Measurements from ENCODE around the gene BCL2L12.

The BCL2L12 gene

DNA sequence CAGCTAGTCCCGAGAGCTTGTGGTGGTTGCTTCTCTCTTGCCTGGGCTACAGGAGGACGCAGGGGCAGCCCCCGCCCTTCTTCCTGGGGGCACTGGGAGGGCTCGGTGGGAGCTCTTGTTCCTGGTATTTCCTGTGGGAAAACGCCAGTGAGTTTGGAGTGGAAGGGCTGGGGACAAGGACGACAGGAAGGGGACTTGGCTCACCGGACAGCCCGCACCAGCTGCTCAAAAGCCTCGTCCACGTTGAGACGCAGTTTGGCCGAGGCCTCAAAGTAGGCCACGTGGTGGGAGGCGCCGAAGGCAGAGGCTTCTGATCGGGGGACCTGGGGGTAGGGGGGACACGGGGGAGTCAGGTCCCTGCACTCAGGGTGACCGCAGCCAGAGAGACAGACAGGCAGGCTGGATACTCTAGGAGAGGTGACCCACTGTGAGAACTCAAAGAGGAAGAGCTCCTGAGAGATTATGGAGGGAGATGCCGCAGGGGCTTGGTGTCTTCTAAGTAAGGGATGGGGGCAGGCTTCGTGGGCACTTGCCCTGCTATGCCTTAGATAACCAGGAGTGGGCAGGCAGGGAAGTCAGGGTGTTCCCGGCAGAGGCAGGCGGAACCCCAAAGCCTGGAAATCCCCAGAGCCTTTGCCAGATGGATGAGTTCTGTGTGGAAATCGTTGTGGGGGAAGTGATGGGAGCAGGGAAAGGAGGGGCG lies 30.1 kb upstream of the BCL2L12 start:
- TF ChIP-seq CTCF (IDR thresholded peaks at IDR 0.05; ENCODE audit: low read length) (no peak), EZH2 (optimal IDR thresholded peaks at IDR 0.05; ENCODE audit: low read depth, low read length) (no peak), EZH2phosphoT487 (IDR thresholded peaks at IDR 0.05; ENCODE audit: low read length) (no peak)
- 0 out of 2 replicates have a peak, but pooled peaks cover 8% of the 10 kb centered on the region for H3K27me3 ChIP-seq (replicated peaks; ENCODE audit: insufficient read depth, low read length)
- no peaks in the 10 kb centered on the region for H4K20me1 ChIP-seq (ENCODE audit: insufficient read depth, low read length)
- peaks cover 3% of the 10 kb centered on the region for H3F3A ChIP-seq (ENCODE audit: insufficient read depth, low read length)
- H2AFZ ChIP-seq (ENCODE audit: low read length) = no peak overlapping the region
- H3K4me3 ChIP-seq (ENCODE audit: low read length) = no peak overlapping the region
- no peaks in the 10 kb centered on the region for H3K79me2 ChIP-seq (ENCODE audit: low read length)
- H3K4me2 ChIP-seq (ENCODE audit: low read depth, low read length) = no peak overlapping the region
- no peaks in the 10 kb centered on the region for H3K9me2 ChIP-seq (replicated peaks; ENCODE audit: insufficient read depth, low read length)
- no peaks in the 10 kb centered on the region for H3K9me3 ChIP-seq (replicated peaks; ENCODE audit: insufficient read depth, low read length)
- H3K36me3 ChIP-seq (replicated peaks; ENCODE audit: insufficient read depth, low read length) = no peaks in the 10 kb centered on the region
- no peak for DNase-seq
- H3K27ac ChIP-seq (ENCODE audit: low read length) = no peak overlapping the region
- peaks cover 5% of the 10 kb centered on the region; the same call in 1 of the 2 replicates for H3K4me1 ChIP-seq (ENCODE audit: low read length)
- no peak overlapping the region for H3K9ac ChIP-seq (ENCODE audit: low read length)

DNA sequence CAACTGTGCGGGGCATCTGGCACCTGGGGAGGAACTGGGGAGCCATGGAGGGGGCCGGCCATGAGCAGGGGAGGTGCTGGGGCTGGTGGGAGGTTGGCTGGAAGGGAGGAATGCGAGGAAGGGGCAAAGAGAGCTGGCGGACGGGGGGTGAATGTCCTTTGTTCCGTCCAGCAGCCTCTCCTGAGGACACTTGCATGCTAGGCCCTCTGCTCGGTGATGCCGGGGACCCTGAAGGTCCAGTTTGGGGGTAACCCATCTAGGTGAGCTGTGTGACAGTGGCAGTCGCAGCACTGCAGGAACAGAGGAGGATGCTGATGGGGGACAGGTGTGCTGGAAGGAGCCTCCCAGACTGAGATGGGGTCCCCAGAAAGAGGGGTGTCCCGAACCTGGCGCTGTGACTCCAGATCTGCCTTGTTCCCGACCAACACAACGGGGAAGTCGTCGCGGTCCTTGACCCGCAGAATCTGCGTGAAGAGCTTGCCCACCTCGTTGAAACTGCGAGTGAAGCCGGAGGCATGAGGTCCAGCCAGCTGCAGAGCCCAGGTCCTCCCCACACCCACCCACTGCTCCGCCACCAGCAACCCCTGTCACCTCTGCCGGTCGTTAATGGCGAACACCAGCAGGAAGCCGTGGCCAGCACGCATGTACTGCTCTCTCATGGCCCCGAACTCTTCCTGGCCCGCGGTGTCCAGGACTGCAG lies 29.4 kb upstream of the BCL2L12 start:
- H3K4me1 ChIP-seq (ENCODE audit: low read length) = peaks cover 5% of the 10 kb centered on the region; the same call in 1 of the 2 replicates

More for the DNA sequence above, 29.4 kb upstream of the BCL2L12 start:
- H3K36me3 ChIP-seq (replicated peaks; ENCODE audit: insufficient read depth, low read length) = no peaks in the 10 kb centered on the region
- H3K79me2 ChIP-seq (ENCODE audit: low read length) = no peaks in the 10 kb centered on the region
- H2AFZ ChIP-seq (ENCODE audit: low read length) = no peak overlapping the region
- no peaks in the 10 kb centered on the region for H4K20me1 ChIP-seq (ENCODE audit: insufficient read depth, low read length)
- H3K4me2 ChIP-seq (ENCODE audit: low read depth, low read length) = no peak overlapping the region
- no peaks in the 10 kb centered on the region for H3K9me3 ChIP-seq (replicated peaks; ENCODE audit: insufficient read depth, low read length)
- no peaks in the 10 kb centered on the region for H3K9me2 ChIP-seq (replicated peaks; ENCODE audit: insufficient read depth, low read length)
- peaks cover 10% of the 10 kb centered on the region for H3F3A ChIP-seq (ENCODE audit: insufficient read depth, low read length)
- no peak for TF ChIP-seq CTCF (IDR thresholded peaks at IDR 0.05; ENCODE audit: low read length)
- no peak for TF ChIP-seq EZH2 (optimal IDR thresholded peaks at IDR 0.05; ENCODE audit: low read depth, low read length)
- no peak for TF ChIP-seq EZH2phosphoT487 (IDR thresholded peaks at IDR 0.05; ENCODE audit: low read length)
- H3K4me3 ChIP-seq (ENCODE audit: low read length) = no peak overlapping the region
- no peak for DNase-seq
- no peak overlapping the region for H3K9ac ChIP-seq (ENCODE audit: low read length)
- no peak overlapping the region for H3K27ac ChIP-seq (ENCODE audit: low read length)
- 0 out of 2 replicates have a peak, but pooled peaks cover 8% of the 10 kb centered on the region for H3K27me3 ChIP-seq (replicated peaks; ENCODE audit: insufficient read depth, low read length)

All from MM.1S (cell line).